Measurements from ENCODE around the gene OR8B2.
A peak's percentile ranks its signal among the peaks of the same experiment; 100 is the strongest.
"Not testable (repeated sequence)": the region's sequence is repeated elsewhere in the genome, so short reads cannot be mapped to it uniquely, and the experiment has no call there.

OR8B2 gene

GRCh38 chr11:124405581-124405980 lies 21.3 kb upstream of the OR8B2 start:
- TF ChIP-seq CTCF (conservative IDR thresholded peaks at IDR 0.05; ENCODE audit: low read depth): no peak
- ChIA-PET CTCF (no interaction called here), POLR2A (ENCODE audit: low non-redundant PET) (no interaction called here)
- no peak for DNase-seq (ENCODE audit: low spot score)
- H3K27ac ChIP-seq: no peak overlapping the region

GRCh38 chr11:124403186-124403585 lies 18.9 kb upstream of the OR8B2 start:
- DNase-seq (ENCODE audit: low spot score); CTCF ChIA-PET; H3K27ac ChIP-seq; POLR2A ChIA-PET (ENCODE audit: low non-redundant PET): not testable (repeated sequence)

DNA sequence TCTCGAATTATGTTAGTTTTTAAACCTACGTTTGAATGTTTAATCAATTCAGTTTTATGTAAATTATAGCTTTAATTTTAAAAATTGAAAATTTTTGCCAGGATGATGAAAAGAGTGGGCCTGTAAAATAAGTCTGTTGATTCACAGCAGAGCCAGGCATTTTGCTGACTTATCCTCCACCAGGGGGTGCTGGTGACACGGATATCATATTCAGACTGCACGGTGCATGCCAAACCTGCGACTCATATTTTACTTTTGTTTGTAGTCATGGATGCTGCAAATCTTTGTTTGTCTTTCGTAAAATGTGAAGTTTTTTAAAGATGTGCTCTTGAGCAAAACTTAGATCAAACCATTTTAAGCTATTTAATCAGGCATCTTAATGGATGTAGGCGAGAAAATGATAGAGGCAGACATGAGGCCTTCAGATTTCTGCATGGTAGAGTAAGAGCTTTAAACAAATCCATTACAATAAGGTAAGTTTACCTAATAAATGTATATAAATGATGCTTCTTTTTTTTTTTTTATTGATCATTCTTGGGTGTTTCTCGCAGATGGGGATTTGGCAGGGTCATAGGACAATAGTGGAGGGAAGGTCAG lies 18.1 kb upstream of the OR8B2 start:
- POLR2A ChIA-PET (ENCODE audit: low non-redundant PET): no interaction called here
- CTCF ChIA-PET: interaction anchor here (0.5 to 1.3 kb wide), 6 partner anchors 42 to 1286 kb away, joined by 3 to 9 read pairs (median 4); no protein-coding TSS in a partner anchor
- peak; percentile 52 for DNase-seq (ENCODE audit: low spot score)
- H3K27ac ChIP-seq: no peak overlapping the region
- peak; percentile 63 for TF ChIP-seq CTCF (conservative IDR thresholded peaks at IDR 0.05; ENCODE audit: low read depth)

DNA sequence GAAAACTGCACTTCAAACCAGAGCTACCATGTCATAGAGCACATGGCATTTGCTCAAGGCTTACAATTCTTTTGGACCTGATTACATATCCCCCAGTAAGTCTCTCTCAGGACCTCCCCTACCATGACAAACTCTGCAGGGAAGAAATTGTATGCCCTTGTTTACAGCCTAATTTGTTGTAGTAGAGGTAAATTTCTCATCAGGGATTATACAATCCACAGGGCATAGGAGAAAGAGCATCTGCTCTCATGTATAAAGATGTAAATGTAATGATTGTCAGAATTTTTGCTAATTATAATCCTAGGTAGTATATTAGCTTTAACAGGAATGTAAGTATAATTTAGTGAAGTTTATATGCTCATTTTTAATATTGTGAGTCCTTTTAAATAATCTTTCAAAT lies 14.6 kb upstream of the OR8B2 start, which contains the start of gene OR8B3:
TSS of gene OR8B3 (minus strand) at position 101 of the 400 bp plus-strand sequence. CDS start 1,673 bp downstream, outside the sequence.
- CTCF ChIA-PET: no interaction called here
- DNase-seq (ENCODE audit: low spot score): no peak

DNA sequence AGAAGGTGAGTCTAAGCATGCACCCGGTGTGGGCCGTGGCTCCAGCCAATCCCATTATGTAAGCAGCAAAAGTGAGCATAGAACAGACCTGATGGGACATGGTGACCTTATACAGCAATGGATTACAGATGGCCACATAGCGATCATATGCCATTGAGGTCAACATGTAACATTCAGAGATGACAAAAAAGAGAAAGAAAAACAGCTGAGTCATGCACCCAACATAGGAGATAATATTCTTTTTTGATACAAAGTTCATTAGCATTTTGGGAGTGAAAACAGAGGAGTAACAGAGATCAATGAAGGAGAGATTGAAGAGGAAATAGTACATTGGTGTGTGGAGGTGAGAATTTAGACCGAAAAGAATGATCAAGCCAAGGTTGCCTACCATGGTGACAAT lies 12.5 kb upstream of the OR8B2 start:
- CTCF ChIA-PET; DNase-seq (ENCODE audit: low spot score); H3K27ac ChIP-seq: not testable (repeated sequence)
- POLR2A ChIA-PET (ENCODE audit: low non-redundant PET): interaction anchor here (0.7 kb wide), 1 partner anchor 63 kb away, joined by 3 read pairs; no protein-coding TSS in a partner anchor

More for the DNA sequence above, 14.6 kb upstream of the OR8B2 start, which contains the start of gene OR8B3:
- TF ChIP-seq CTCF (conservative IDR thresholded peaks at IDR 0.05; ENCODE audit: low read depth): no peak
- POLR2A ChIA-PET (ENCODE audit: low non-redundant PET): no interaction called here
- H3K27ac ChIP-seq: no peak within 1 kb of the TSS

DNA sequence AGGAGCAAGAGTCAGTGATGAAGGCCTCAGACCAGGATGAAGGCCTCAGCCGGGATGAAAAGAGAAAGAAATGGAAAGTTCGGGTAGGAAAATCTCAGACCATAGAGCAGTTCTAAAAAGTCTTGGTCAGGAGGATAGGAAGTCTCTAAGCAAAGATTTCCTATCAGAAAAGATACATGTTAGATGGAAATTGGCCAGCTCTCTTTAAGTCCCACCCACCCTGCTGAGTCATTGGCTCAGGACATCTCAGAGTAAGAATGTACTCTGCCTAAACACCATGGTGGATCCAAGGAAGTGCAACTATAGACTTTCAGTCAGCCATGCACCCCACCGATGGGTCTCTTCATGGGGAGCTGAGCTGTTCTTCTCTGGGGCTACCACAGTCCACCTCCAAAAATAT lies 10.1 kb upstream of the OR8B2 start:
- no peak for DNase-seq (ENCODE audit: low spot score)
- CTCF ChIA-PET: interaction anchor here (0.6 kb wide), 1 partner anchor 1050 kb away, joined by 4 read pairs; no protein-coding TSS in a partner anchor
- no peak for TF ChIP-seq CTCF (conservative IDR thresholded peaks at IDR 0.05; ENCODE audit: low read depth)

DNA sequence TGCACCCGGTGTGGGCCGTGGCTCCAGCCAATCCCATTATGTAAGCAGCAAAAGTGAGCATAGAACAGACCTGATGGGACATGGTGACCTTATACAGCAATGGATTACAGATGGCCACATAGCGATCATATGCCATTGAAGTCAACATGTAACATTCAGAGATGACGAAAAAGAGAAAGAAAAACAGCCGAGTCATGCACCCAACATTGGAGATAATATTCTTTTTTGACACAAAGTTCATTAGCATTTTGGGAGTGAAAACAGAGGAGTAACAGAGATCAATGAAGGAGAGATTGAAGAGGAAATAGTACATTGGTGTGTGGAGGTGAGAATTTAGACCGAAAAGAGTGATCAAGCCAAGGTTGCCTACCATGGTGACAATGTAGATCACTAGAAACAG lies 1.4 kb downstream of the OR8B2 start:
- DNase-seq (ENCODE audit: low spot score); POLR2A ChIA-PET (ENCODE audit: low non-redundant PET); H3K27ac ChIP-seq; CTCF ChIA-PET: not testable (repeated sequence)

More for the DNA sequence above, 10.1 kb upstream of the OR8B2 start:
- POLR2A ChIA-PET (ENCODE audit: low non-redundant PET): no interaction called here
- no peak overlapping the region for H3K27ac ChIP-seq

DNA sequence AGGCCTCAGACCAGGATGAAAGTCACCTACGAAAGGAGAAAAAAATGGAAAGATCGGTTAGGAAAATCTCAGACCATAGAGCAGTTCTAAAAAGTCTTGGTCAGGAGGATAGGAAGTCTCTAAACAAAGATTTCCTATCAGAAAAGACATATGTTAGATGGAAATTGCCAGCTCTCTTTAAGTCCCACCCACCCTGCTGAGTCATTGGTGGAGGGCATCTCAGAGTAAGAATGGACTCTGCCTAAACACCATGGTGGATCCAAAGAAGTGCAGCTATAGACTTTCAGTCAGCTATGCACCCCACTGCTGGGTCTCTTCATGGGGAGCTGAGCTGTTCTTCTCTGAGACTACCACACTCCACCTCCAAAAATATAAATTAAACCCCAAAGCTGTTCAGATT lies 3.7 kb downstream of the OR8B2 start:
- ChIA-PET POLR2A (ENCODE audit: low non-redundant PET) (no interaction called here), CTCF (no interaction called here)
- H3K27ac ChIP-seq: no peak overlapping the region
- no peak for TF ChIP-seq CTCF (conservative IDR thresholded peaks at IDR 0.05; ENCODE audit: low read depth)
- DNase-seq (ENCODE audit: low spot score): no peak

Measured in RWPE1 (cell line).